MCF 10A (cell line): ENCODE measurements around the gene SPINT2. TPM values are rescaled to one million over a fixed set of nuclear protein-coding genes. Genes with fewer than 3 reads are reported as not detected.
"Not testable (repeated sequence)": the region's sequence is repeated elsewhere in the genome, so short reads cannot be mapped to it uniquely, and the experiment has no call there.

ENCODE experiments used
- BruUV-seq: library from RNA; stranded (reverse); fragments of 400-500 nt; replicated peaks from 2 replicates; lab custom pipeline; 2021; lab: Mats Ljungman, UMichigan
- CTCF ChIA-PET: fragments of 300-600 bp; sonication (Branson Sonifier 250); formaldehyde crosslinking; extraction: SDS; loops from one replicate; lab custom pipeline; 2021; ENCODE audit warnings: antibody characterized with exemption, inconsistent platforms; lab: Yijun Ruan, JAX
- POLR2A ChIA-PET: fragments of 300-600, 350-650 bp; sonication (Branson Sonifier 250); formaldehyde crosslinking; extraction: SDS; loops from one replicate; lab custom pipeline; 2020; ENCODE audit warnings: antibody characterized with exemption, inconsistent platforms; lab: Yijun Ruan, JAX
- DNase-seq: peaks from one replicate; pipeline ENCODE4 v3.0.0-alpha.2; 2018; ENCODE audit not compliant: unreplicated experiment
- H3K27ac Mint-ChIP-seq: one replicate; pipeline ENCODE4 v1.8.0; 2022; ENCODE audit warnings: mild to moderate bottlenecking, low read depth, mixed read lengths; ENCODE audit not compliant: unreplicated experiment
- H3K27me3 Mint-ChIP-seq: one replicate; pipeline ENCODE4 v1.8.0; 2022; ENCODE audit warnings: mixed read lengths; ENCODE audit not compliant: insufficient read depth, unreplicated experiment
- H3K36me3 Mint-ChIP-seq: one replicate; pipeline ENCODE4 v1.8.0; 2022; ENCODE audit warnings: mild to moderate bottlenecking, moderate library complexity, mixed read lengths; ENCODE audit not compliant: insufficient read depth, unreplicated experiment
- H3K4me1 Mint-ChIP-seq: one replicate; pipeline ENCODE4 v1.8.0; 2022; ENCODE audit warnings: mixed read lengths; ENCODE audit not compliant: insufficient read depth, unreplicated experiment
- H3K4me3 Mint-ChIP-seq: one replicate; pipeline ENCODE4 v1.8.0; 2022; ENCODE audit warnings: mild to moderate bottlenecking, moderate library complexity, mixed read lengths; ENCODE audit not compliant: unreplicated experiment
- H3K9me3 Mint-ChIP-seq: one replicate; pipeline ENCODE4 v1.8.0; 2022; ENCODE audit warnings: mixed read lengths; ENCODE audit not compliant: unreplicated experiment
- intact Hi-C: fragments of 100-400 bp; cut with micrococcal nuclease; formaldehyde crosslinking; loops from 2 replicates; pipeline ENCODE4 v1.14.1; 2022
- total RNA-seq: library from RNA; stranded (reverse); gene quantifications from 2 replicates; pipeline ENCODE4 v1.2.3, GENCODE V29; 2022
- TF ChIP-seq, protein P1 (sequence below): fragments of 200-600 bp; IDR thresholded peaks from one replicate; pipeline ENCODE4 v1.8.0; 2022; ENCODE audit warnings: antibody characterized with exemption, mild to moderate bottlenecking; ENCODE audit not compliant: unreplicated experiment

Gene SPINT2
- total RNA-seq, 1 experiment from 2014 or later, result 333 TPM

DNA sequence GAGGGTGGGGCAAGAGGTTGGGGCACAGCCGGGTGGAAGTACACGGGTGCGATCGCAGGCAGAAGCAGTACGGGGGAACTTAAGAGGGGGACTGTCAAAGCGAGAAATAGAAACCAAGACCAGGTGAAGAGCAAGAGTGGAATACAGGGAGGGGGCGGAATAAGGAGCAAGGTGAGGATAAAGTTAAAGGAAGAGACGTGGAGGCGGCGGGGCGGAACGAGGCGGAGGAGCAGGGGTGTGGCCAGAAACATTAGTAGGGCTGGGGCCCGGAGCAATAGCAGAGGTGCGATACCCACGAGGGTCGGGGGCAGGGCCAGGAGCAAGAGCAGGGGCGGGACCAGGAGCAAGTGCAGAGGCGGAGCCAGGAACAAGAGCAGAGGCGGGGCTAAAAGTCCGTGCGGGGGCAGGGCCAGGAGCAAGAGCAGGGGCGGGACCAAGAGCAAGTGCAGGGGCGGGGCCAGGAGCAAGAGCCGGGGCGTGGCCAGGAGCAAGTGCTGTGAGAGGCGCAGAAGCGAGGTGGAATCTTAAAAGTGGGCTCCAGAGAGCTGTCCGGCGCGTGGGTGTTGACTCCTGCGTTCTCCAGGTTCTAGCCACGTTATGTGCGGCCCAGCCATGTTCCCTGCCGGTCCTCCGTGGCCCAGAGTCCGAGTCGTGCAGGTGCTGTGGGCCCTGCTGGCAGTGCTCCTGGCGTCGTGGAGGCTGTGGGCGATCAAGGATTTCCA lies 72.4 kb downstream of the SPINT2 start:
- TF ChIP-seq, protein P1, sequence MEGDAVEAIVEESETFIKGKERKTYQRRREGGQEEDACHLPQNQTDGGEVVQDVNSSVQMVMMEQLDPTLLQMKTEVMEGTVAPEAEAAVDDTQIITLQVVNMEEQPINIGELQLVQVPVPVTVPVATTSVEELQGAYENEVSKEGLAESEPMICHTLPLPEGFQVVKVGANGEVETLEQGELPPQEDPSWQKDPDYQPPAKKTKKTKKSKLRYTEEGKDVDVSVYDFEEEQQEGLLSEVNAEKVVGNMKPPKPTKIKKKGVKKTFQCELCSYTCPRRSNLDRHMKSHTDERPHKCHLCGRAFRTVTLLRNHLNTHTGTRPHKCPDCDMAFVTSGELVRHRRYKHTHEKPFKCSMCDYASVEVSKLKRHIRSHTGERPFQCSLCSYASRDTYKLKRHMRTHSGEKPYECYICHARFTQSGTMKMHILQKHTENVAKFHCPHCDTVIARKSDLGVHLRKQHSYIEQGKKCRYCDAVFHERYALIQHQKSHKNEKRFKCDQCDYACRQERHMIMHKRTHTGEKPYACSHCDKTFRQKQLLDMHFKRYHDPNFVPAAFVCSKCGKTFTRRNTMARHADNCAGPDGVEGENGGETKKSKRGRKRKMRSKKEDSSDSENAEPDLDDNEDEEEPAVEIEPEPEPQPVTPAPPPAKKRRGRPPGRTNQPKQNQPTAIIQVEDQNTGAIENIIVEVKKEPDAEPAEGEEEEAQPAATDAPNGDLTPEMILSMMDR, result no peak
- Mint-ChIP-seq H3K4me3 (peak overlapping the region; percentile 97), H3K27me3 (no peaks in the 10 kb centered on the region), H3K27ac (peak overlapping the region; percentile 88), H3K36me3 (peaks cover 13% of the 10 kb centered on the region), H3K4me1 (peaks cover 14% of the 10 kb centered on the region), H3K9me3 (no peaks in the 10 kb centered on the region)
- DNase-seq, result peak; percentile 96
- CTCF ChIA-PET, result interaction anchor here (1.0 to 6.7 kb wide), 7 partner anchors 18 to 437 kb away, joined by 5 to 102 read pairs (median 7); partner anchors contain the start of gene KCNK6
- POLR2A ChIA-PET, result interaction anchor here (0.6 to 2.5 kb wide), 10 partner anchors 22 to 1006 kb away, joined by 3 to 37 read pairs (median 4); partner anchors contain the start of genes PSMD8 and SPINT2
- no TSS peak for BruUV-seq
- intact Hi-C loops, result loop anchor here (1.0 to 2.0 kb wide), 2 partner anchors 38 to 52 kb away; partner anchors contain the start of genes GGN, PSMD8 and SPRED3

DNA sequence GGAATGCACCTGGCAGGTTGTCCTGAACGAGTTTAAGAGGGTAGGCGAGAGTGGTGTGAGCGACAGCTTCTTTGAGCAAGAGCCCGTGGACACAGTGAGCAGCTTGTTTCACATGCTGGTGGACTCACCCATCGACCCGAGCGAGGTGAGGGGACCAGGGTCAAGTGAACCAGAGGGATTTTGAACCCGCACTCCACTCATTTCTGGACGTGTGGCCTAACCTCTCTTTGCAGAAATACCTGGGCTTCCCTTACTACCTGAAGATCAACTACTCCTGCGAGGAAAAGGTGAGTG lies 72.9 kb downstream of the SPINT2 start:
- TF ChIP-seq, protein P1, result no peak
- ChIA-PET POLR2A (interaction anchor here (0.8 to 2.5 kb wide), 3 partner anchors 38 to 73 kb away, joined by 3 to 37 read pairs (median 3); partner anchors contain the start of genes PSMD8 and SPINT2), CTCF (interaction anchor here (0.7 to 1.2 kb wide), 2 partner anchors 25 to 551 kb away, joined by 3 read pairs; no protein-coding TSS in a partner anchor)
- Mint-ChIP-seq H3K4me3 (peak overlapping the region; percentile 97), H3K27ac (peak overlapping the region; percentile 88), H3K9me3 (no peaks in the 10 kb centered on the region), H3K4me1 (peaks cover 14% of the 10 kb centered on the region), H3K36me3 (peaks cover 13% of the 10 kb centered on the region), H3K27me3 (no peaks in the 10 kb centered on the region)
- peak; percentile 20 for DNase-seq
- BruUV-seq, result no TSS peak
- intact Hi-C loops, result loop anchor here (2.0 kb wide), 1 partner anchor 51 kb away; the partner anchor contains the start of genes GGN and SPRED3

- H3K4me1 Mint-ChIP-seq, result peaks cover 14% of the 10 kb centered on the region
- H3K27me3 Mint-ChIP-seq, intact Hi-C loops, DNase-seq, H3K9me3 Mint-ChIP-seq, H3K4me3 Mint-ChIP-seq, BruUV-seq, H3K27ac Mint-ChIP-seq: not testable (repeated sequence)
- ChIA-PET CTCF (interaction anchor here (0.5 to 1.1 kb wide), 2 partner anchors 412 to 591 kb away, joined by 3 read pairs; partner anchors contain the start of genes MRPS12 and SARS2), POLR2A (interaction anchor here (0.7 to 0.9 kb wide), 2 partner anchors 24 to 437 kb away, joined by 3 read pairs; no protein-coding TSS in a partner anchor)
- H3K36me3 Mint-ChIP-seq, result peaks cover 13% of the 10 kb centered on the region
Measured at GRCh38 chr19:38339011-38339410, 74.6 kb downstream of the SPINT2 start.

DNA sequence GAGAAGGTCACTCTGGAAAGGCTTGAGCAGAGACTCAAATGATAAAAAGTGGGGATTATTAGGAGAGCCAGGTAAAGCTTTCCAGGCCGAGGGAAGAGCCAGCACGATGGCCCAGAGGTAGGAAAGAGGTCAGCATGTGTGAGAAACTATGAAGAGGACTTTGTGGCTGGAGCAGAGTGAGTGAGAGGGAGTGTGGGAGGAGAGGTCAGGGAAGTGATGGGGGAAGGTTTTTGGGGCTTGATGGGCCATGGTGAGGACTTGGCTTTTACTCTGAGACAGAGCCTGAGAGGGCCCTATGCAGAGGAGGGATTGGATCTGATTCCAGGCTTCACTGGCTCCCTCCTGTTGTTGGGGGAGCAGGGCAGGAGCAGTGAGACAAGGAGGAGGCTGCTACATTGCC lies 76.6 kb downstream of the SPINT2 start:
- Mint-ChIP-seq H3K27ac (no peak overlapping the region), H3K4me1 (peaks cover 14% of the 10 kb centered on the region), H3K27me3 (no peaks in the 10 kb centered on the region), H3K4me3 (no peak overlapping the region), H3K36me3 (peaks cover 13% of the 10 kb centered on the region), H3K9me3 (no peaks in the 10 kb centered on the region)
- ChIA-PET POLR2A (no interaction called here), CTCF (no interaction called here)
- intact Hi-C loops, result no loop called here
- no TSS peak for BruUV-seq
- TF ChIP-seq, protein P1, result no peak
- DNase-seq, result no peak

Other genes with a start within 250 kb of the SPINT2 start
- gene DPF1, start 40.4 kb upstream of the SPINT2 start, total RNA-seq, result 1.0 and 1.2 TPM in 2 replicates
- gene PPP1R14A, start 8.2 kb upstream of the SPINT2 start, total RNA-seq, result not detected in 2 replicates
- 343 and 381 TPM in 2 replicates for gene C19orf33, start 39.7 kb downstream of the SPINT2 start, total RNA-seq
- 49.2 and 60.3 TPM in 2 replicates for gene YIF1B, start 51.4 kb downstream of the SPINT2 start, total RNA-seq
- gene KCNK6, start 55.3 kb downstream of the SPINT2 start, total RNA-seq, result 5.3 and 6.2 TPM in 2 replicates
- 1.4 and 4.5 TPM in 2 replicates for gene CATSPERG, start 71.3 kb downstream of the SPINT2 start, total RNA-seq
- 289 and 311 TPM in 2 replicates for gene PSMD8, start 110.0 kb downstream of the SPINT2 start, total RNA-seq
- 0.27 and 1.4 TPM in 2 replicates for gene GGN, start 123.5 kb downstream of the SPINT2 start, total RNA-seq
- 5.6 and 9.0 TPM in 2 replicates for gene SPRED3, start 124.1 kb downstream of the SPINT2 start, total RNA-seq
- gene FAM98C, start 138.5 kb downstream of the SPINT2 start, total RNA-seq, result 18.8 and 19.9 TPM in 2 replicates
- not detected in 2 replicates for gene RASGRP4, start 161.6 kb downstream of the SPINT2 start, total RNA-seq
- gene RYR1, start 169.1 kb downstream of the SPINT2 start, total RNA-seq, result 0.28 and 0.32 TPM in 2 replicates